Measurements from ENCODE around the gene DNLZ.

GRCh38 chr9:136318111-136318775 lies 45.3 kb downstream of the DNLZ start:
- TF ChIP-seq ZNF143 (CRISPR knock-in tag; IDR thresholded peaks at IDR 0.05) = no peak
- TF ChIP-seq HNRNPK (IDR thresholded peaks at IDR 0.05; ENCODE audit: low read depth, low read length, poor library complexity, severe bottlenecking) = no peak
- no peak for TF ChIP-seq CTCF (IDR thresholded peaks at IDR 0.05 in 2 of 3, conservative IDR thresholded peaks at IDR 0.05 in 1 of 3; ENCODE audit: insufficient read depth in 2 of 3, low read depth in 1 of 3, low read length in 3 of 3)

Measured in K562 (cell line).